ENCODE results near the gene MLLT3.

- TF ChIP-seq CTCF (IDR thresholded peaks at IDR 0.05; ENCODE audit: borderline replicate concordance, extremely low read depth, low read length, poor library complexity, severe bottlenecking) (no peak), EZH2 (IDR thresholded peaks at IDR 0.05; ENCODE audit: borderline replicate concordance, low read depth, low read length, severe bottlenecking) (no peak)
Observed at GRCh38 chr9:20387062-20387461, 235.2 kb downstream of the MLLT3 start.

Measured in DND-41 (cell line).